Right renal cortex interstitium (tissue), 3 donors: ENCODE measurements around the gene CCDC187. TPM values are rescaled to one million over a fixed set of nuclear protein-coding genes. Genes with fewer than 3 reads are reported as not detected.

ENCODE experiments used
- DNase-seq, 3 donors: peaks; one replicate each; pipeline ENCODE4 v3.0.0-alpha.2; 2013; ENCODE audit warnings: low read depth in 3 of 3, low spot score in 2 of 3
- polyA plus RNA-seq, 3 donors: library from polyadenylated mRNA; unstranded; fragments of 120-200 nt; gene quantifications; one replicate each; pipeline ENCODE4 v1.2.1, GENCODE V29; 2013; ENCODE audit not compliant: insufficient read length in 3 of 3

CCDC187 gene
- polyA plus RNA-seq, 3 donors, result 1.3 to 1.7 (median 1.4) TPM

GRCh38 chr9:136314056-136314416 lies 10.1 kb upstream of the CCDC187 start:
- no peak for DNase-seq

- DNase-seq, result no peak
Measured at GRCh38 chr9:136313111-136314055, 9.5 kb upstream of the CCDC187 start.

- no peak for DNase-seq
Measured at GRCh38 chr9:136312436-136312835, 8.5 kb upstream of the CCDC187 start.

GRCh38 chr9:136312009-136312375 lies 8.1 kb upstream of the CCDC187 start:
- no peak for DNase-seq

- no peak for DNase-seq
Measured at GRCh38 chr9:136311051-136312008, 7.4 kb upstream of the CCDC187 start.

GRCh38 chr9:136310273-136311030 lies 6.6 kb upstream of the CCDC187 start:
- no peak for DNase-seq

GRCh38 chr9:136309806-136310220 lies 5.9 kb upstream of the CCDC187 start:
- DNase-seq, result no peak

- no peak for DNase-seq
Measured at GRCh38 chr9:136309101-136309801, 5.4 kb upstream of the CCDC187 start.

GRCh38 chr9:136308702-136309053 lies 4.8 kb upstream of the CCDC187 start:
- DNase-seq, result no peak

- no peak for DNase-seq
Measured at GRCh38 chr9:136308006-136308701, 4.3 kb upstream of the CCDC187 start.

GRCh38 chr9:136307215-136307750 lies 3.4 kb upstream of the CCDC187 start:
- DNase-seq, result no peak

- no peak for DNase-seq
Measured at GRCh38 chr9:136306211-136307208, 2.6 kb upstream of the CCDC187 start.

- no peak for DNase-seq
Measured at GRCh38 chr9:136305804-136306203, 1.9 kb upstream of the CCDC187 start.

- DNase-seq, result no peak
Measured at GRCh38 chr9:136304981-136305380, 1.1 kb upstream of the CCDC187 start.

- no peak for DNase-seq
Measured at GRCh38 chr9:136304456-136304855, 562 bp upstream of the CCDC187 start.

GRCh38 chr9:136303066-136303824 lies 649 bp downstream of the CCDC187 start:
- DNase-seq, result no peak

- no peak for DNase-seq
Measured at GRCh38 chr9:136302527-136302926, 1.4 kb downstream of the CCDC187 start.
